HEK293 (cell line): ENCODE data around the gene PHLDB3.

ENCODE experiments used
- ATF2 ChIP-seq: fragments of 450-650 bp; formaldehyde crosslinking; IDR thresholded peaks from 2 replicates; pipeline ENCODE4 v1.5.1; 2016; ENCODE audit warnings: missing biosample characterization, missing genetic modification characterization, low read depth
- BCL6B ChIP-seq: fragments of 450-650 bp; formaldehyde crosslinking; IDR thresholded peaks from 2 replicates; pipeline ENCODE4 v1.5.1; 2017; ENCODE audit warnings: missing biosample characterization, missing genetic modification characterization
- GLI2 ChIP-seq: fragments of 450-650 bp; formaldehyde crosslinking; IDR thresholded peaks from 2 replicates; pipeline ENCODE4; 2017; ENCODE audit warnings: missing biosample characterization, missing genetic modification characterization, low read depth, borderline replicate concordance
- GLIS1 ChIP-seq: fragments of 450-650 bp; formaldehyde crosslinking; IDR thresholded peaks from 2 replicates; pipeline ENCODE4 v1.5.1; 2016; ENCODE audit warnings: missing biosample characterization, missing genetic modification characterization
- GLIS2 ChIP-seq: fragments of 450-650 bp; formaldehyde crosslinking; IDR thresholded peaks from 2 replicates; pipeline ENCODE4 v1.5.1; 2016; ENCODE audit warnings: missing biosample characterization, missing genetic modification characterization
- HIC1 ChIP-seq: fragments of 450-650 bp; formaldehyde crosslinking; IDR thresholded peaks from 2 replicates; pipeline ENCODE4 v1.5.1; 2016; ENCODE audit warnings: missing biosample characterization, missing genetic modification characterization
- HOXC10 ChIP-seq: sonication (generic); formaldehyde crosslinking; IDR thresholded peaks from 2 replicates; pipeline ENCODE4 v1.8.1; 2023; ENCODE audit warnings: mild to moderate bottlenecking, missing genetic modification reagents
- KLF17 ChIP-seq: fragments of 450-650 bp; formaldehyde crosslinking; IDR thresholded peaks from 2 replicates; pipeline ENCODE4 v1.5.1; 2016; ENCODE audit warnings: missing biosample characterization, missing genetic modification characterization
- ZBTB10 ChIP-seq: fragments of 450-650 bp; formaldehyde crosslinking; IDR thresholded peaks from 2 replicates; pipeline ENCODE4 v1.5.1; 2016; ENCODE audit warnings: missing biosample characterization, missing genetic modification characterization
- ZBTB21 ChIP-seq: fragments of 450-650 bp; formaldehyde crosslinking; IDR thresholded peaks from 2 replicates; pipeline ENCODE4 v1.5.1; 2017; ENCODE audit warnings: missing biosample characterization, missing genetic modification characterization
- ZNF174 ChIP-seq: fragments of 450-650 bp; formaldehyde crosslinking; IDR thresholded peaks from 2 replicates; pipeline ENCODE4 v1.5.0; 2017; ENCODE audit warnings: missing biosample characterization, mild to moderate bottlenecking, missing genetic modification characterization
- ZNF248 ChIP-seq: fragments of 450-650 bp; formaldehyde crosslinking; IDR thresholded peaks from 2 replicates; pipeline ENCODE4 v1.5.1; 2017; ENCODE audit warnings: missing biosample characterization, missing genetic modification characterization
- ZNF280C ChIP-seq: fragments of 450-650 bp; formaldehyde crosslinking; IDR thresholded peaks from 2 replicates; pipeline ENCODE4 v1.5.1; 2016; ENCODE audit warnings: missing biosample characterization, missing genetic modification characterization
- ZNF302 ChIP-seq: fragments of 450-650 bp; formaldehyde crosslinking; IDR thresholded peaks from 2 replicates; pipeline ENCODE4 v1.5.1; 2016; ENCODE audit warnings: missing biosample characterization, missing genetic modification characterization, low read depth
- ZNF311 ChIP-seq: fragments of 450-650 bp; formaldehyde crosslinking; IDR thresholded peaks from 2 replicates; pipeline ENCODE4 v1.5.1; 2017; ENCODE audit warnings: missing biosample characterization, missing genetic modification characterization, borderline replicate concordance
- ZNF354C ChIP-seq: fragments of 450-650 bp; formaldehyde crosslinking; IDR thresholded peaks from 2 replicates; pipeline ENCODE4 v1.5.1; 2016; ENCODE audit warnings: missing biosample characterization, missing genetic modification characterization, low read depth, borderline replicate concordance
- ZNF37A ChIP-seq: fragments of 450-650 bp; IDR thresholded peaks from 2 replicates; pipeline ENCODE4 v1.5.1; 2018; ENCODE audit warnings: missing biosample characterization, missing genetic modification characterization
- ZNF416 ChIP-seq: fragments of 450-650 bp; formaldehyde crosslinking; IDR thresholded peaks from 2 replicates; pipeline ENCODE4 v1.5.1; 2016; ENCODE audit warnings: missing biosample characterization, missing genetic modification characterization
- ZNF423 ChIP-seq: fragments of 450-650 bp; formaldehyde crosslinking; IDR thresholded peaks from 2 replicates; pipeline ENCODE4 v1.5.1; 2016; ENCODE audit warnings: missing biosample characterization, missing genetic modification characterization
- ZNF473 ChIP-seq: fragments of 450-650 bp; formaldehyde crosslinking; IDR thresholded peaks from 2 replicates; pipeline ENCODE4 v1.5.1; 2017; ENCODE audit warnings: missing biosample characterization, missing genetic modification characterization
- ZNF488 ChIP-seq: fragments of 450-650 bp; formaldehyde crosslinking; IDR thresholded peaks from 2 replicates; pipeline ENCODE4 v1.5.1; 2016; ENCODE audit warnings: missing biosample characterization, missing genetic modification characterization
- ZNF510 ChIP-seq: fragments of 450-650 bp; formaldehyde crosslinking; IDR thresholded peaks from 2 replicates; pipeline ENCODE4 v1.5.1; 2018; ENCODE audit warnings: mild to moderate bottlenecking, missing genetic modification characterization, missing biosample characterization; ENCODE audit not compliant: insufficient replicate concordance
- ZNF561 ChIP-seq: fragments of 450-650 bp; IDR thresholded peaks from 2 replicates; pipeline ENCODE4 v1.5.1; 2018; ENCODE audit warnings: missing biosample characterization, missing genetic modification characterization, borderline replicate concordance
- ZNF658 ChIP-seq: fragments of 450-650 bp; formaldehyde crosslinking; IDR thresholded peaks from 2 replicates; pipeline ENCODE4; 2016; ENCODE audit warnings: missing biosample characterization, missing genetic modification characterization
- ZNF747 ChIP-seq: fragments of 450-650 bp; formaldehyde crosslinking; IDR thresholded peaks from 2 replicates; pipeline ENCODE4 v1.5.1; 2016; ENCODE audit warnings: missing biosample characterization, missing genetic modification characterization
- ZSCAN18 ChIP-seq: fragments of 450-650 bp; formaldehyde crosslinking; IDR thresholded peaks from 2 replicates; pipeline ENCODE4 v1.5.1; 2016; ENCODE audit warnings: missing biosample characterization, missing genetic modification characterization

Gene PHLDB3

GRCh38 chr19:43533546-43534304 lies 29.2 kb upstream of the PHLDB3 start (continued):
- TF ChIP-seq ZNF280C (tag by site-specific recombination): no peak
- peak; percentile 72 for TF ChIP-seq ZBTB10
- TF ChIP-seq ZBTB21: 0 out of 2 replicates have a peak, but pooled peaks have one; percentile 19
- TF ChIP-seq ZNF423 (tag by site-specific recombination): no peak
- peak; percentile 8; the same call in 1 of the 2 replicates for TF ChIP-seq GLIS1
- no peak for TF ChIP-seq ZNF311 (tag by site-specific recombination)
- no peak for TF ChIP-seq ZNF747 (tag by site-specific recombination)
- no peak for TF ChIP-seq ZNF248 (tag by site-specific recombination)
- peak; percentile 14; the same call in 1 of the 2 replicates for TF ChIP-seq KLF17 (tag by site-specific recombination)
- peak; percentile 89; the same call in 1 of the 2 replicates for TF ChIP-seq GLIS2 (tag by site-specific recombination)
- no peak for TF ChIP-seq ZSCAN18 (tag by site-specific recombination)
- TF ChIP-seq HOXC10 (CRISPR knock-in tag): no peak
- TF ChIP-seq ZNF354C (tag by site-specific recombination): no peak
- TF ChIP-seq ZNF488 (tag by site-specific recombination): no peak
- TF ChIP-seq ZNF416 (tag by site-specific recombination): no peak
- TF ChIP-seq ZNF510 (tag by site-specific recombination): no peak
- no peak for TF ChIP-seq ZNF174 (tag by site-specific recombination)
- TF ChIP-seq ZNF561 (tag by site-specific recombination): peak; percentile 99
- TF ChIP-seq ZNF302 (tag by site-specific recombination): no peak
- TF ChIP-seq ZNF473 (tag by site-specific recombination): no peak
- TF ChIP-seq ZNF658 (tag by site-specific recombination): no peak
- no peak; the same call in 1 of the 2 replicates for TF ChIP-seq GLI2 (tag by site-specific recombination)
- no peak for TF ChIP-seq ATF2
- no peak for TF ChIP-seq ZNF37A (tag by site-specific recombination)
- no peak for TF ChIP-seq HIC1 (tag by site-specific recombination)
- TF ChIP-seq BCL6B (tag by site-specific recombination): no peak
